BLaER1 (cell line): Measurements from ENCODE around the gene KSR2.

ENCODE experiments used
- H3K27ac ChIP-seq: shearing (Covaris generic); formaldehyde crosslinking; 2 replicates; pipeline ENCODE4 v1.8.1; 2022
- H3K27me3 ChIP-seq: shearing (Covaris generic); formaldehyde crosslinking; 2 replicates; pipeline ENCODE4 v1.8.1; 2022
- H3K36me3 ChIP-seq: shearing (Covaris generic); formaldehyde crosslinking; 2 replicates; pipeline ENCODE4 v1.8.1; 2022
- H3K4me1 ChIP-seq: shearing (Covaris generic); formaldehyde crosslinking; 2 replicates; pipeline ENCODE4 v1.8.1; 2022
- H3K4me2 ChIP-seq: shearing (Covaris generic); formaldehyde crosslinking; 2 replicates; pipeline ENCODE4 v1.8.1; 2022
- H3K4me3 ChIP-seq: shearing (Covaris generic); formaldehyde crosslinking; 2 replicates; pipeline ENCODE4 v1.8.1; 2022
- H3K9ac ChIP-seq: shearing (Covaris generic); formaldehyde crosslinking; 2 replicates; pipeline ENCODE4 v1.8.1; 2022
- H3K9me3 ChIP-seq: shearing (Covaris generic); formaldehyde crosslinking; 2 replicates; pipeline ENCODE4 v1.8.1; 2022
- H4K20me1 ChIP-seq: shearing (Covaris generic); formaldehyde crosslinking; 2 replicates; pipeline ENCODE4 v1.8.1; 2022
- Cebpa-rat ChIP-seq: shearing (Covaris generic); IDR thresholded peaks from 2 replicates; pipeline ENCODE4 v1.8.1; 2022

Gene KSR2

DNA sequence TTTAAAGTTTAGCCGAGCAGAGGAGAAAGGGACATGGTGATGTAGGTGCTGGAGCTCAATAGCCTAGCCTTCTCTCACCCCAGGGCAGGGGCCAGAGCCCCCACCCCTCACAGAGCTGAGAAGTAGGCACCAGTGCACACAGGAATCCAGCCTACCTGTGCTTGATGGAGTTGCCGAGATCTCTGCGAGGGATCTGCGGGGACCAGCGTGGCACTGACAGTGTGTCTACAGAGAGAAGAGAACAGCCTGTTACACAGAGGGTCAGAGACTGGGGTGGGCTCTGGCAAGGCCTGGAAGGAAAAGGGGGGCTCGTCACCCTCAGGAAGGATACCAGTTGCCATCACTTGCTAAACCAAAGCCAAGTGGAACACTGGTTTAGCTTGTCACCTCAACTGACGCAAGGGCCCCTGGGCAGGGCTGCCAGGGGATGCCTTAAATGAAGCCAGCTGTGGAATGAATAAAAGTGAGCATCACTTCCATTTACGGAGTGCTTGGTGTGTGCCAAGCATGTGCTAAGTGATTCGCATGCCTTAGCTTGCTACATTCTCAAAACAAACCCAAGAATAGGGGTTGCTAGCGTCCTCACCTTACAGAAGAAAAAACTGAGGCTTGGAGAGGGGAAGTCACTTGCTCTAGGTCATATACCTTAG, 386.5 kb downstream of the KSR2 start:
- Histone ChIP-seq H3K27me3 (no peaks in the 10 kb centered on the region), H3K4me1 (peaks cover 9% of the 10 kb centered on the region), H3K4me2 (no peak overlapping the region), H3K27ac (no peak overlapping the region), H3K9ac (no peak overlapping the region), H4K20me1 (no peaks in the 10 kb centered on the region), H3K36me3 (no peaks in the 10 kb centered on the region), H3K9me3 (no peaks in the 10 kb centered on the region), H3K4me3 (no peak overlapping the region)
- no peak for TF ChIP-seq Cebpa-rat

DNA sequence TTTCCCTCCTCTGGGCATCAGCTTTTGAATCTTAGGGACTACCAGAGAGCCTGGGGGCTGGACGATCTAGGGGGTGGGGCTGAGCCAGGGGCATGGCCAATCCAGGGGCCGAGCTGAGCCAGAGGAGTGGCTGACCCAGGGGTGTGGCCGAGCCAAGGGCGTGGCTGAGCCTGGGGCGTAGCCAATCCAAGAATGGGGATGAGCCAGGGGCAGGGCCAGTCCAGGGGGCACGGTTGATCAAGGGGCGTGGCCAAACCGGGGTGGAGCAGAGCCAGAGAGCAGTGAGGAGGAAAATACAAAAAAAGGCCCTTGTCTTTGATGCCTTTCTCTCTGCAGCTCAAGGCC, 388.1 kb downstream of the KSR2 start:
- Histone ChIP-seq H4K20me1 (no peaks in the 10 kb centered on the region), H3K4me1 (peaks cover 9% of the 10 kb centered on the region), H3K27me3 (no peaks in the 10 kb centered on the region), H3K4me2 (peak overlapping the region; percentile 40), H3K9me3 (no peaks in the 10 kb centered on the region), H3K36me3 (no peaks in the 10 kb centered on the region), H3K9ac (no peak overlapping the region), H3K4me3 (no peak overlapping the region), H3K27ac (no peak overlapping the region)
- no peak for TF ChIP-seq Cebpa-rat

DNA sequence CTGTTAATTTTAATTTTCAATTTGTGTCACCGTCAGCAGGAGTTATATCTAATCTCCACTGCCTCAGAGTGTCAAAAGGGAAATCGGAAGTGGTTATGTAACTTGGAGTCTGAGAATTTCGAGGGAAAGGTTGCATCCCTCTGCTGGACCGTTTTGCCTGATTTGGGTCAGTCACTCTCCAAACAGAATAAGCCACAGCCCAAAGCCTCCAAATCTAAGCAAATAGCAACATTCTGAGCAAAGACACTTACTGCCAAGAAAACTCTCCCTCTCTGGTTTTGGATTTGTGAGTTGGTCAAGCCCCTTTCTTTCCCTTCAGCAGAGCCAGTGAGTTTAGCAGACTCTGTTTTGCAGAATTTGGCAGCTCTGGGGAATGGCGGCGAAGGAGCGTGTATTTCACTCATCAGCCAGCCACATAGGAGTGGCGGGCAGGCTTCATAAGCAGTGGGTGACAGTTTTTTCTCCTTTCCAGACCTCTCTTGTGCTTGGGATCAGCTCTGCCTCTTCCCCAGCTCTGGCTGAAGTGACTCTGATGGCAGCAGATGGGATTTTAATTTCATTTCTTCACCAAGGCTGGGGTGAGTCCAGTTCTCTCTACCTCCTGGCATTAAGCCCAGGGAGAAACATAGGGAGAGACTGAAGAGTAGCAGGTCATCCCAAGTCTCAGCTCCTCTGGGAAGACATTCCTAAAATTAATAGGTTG, 388.6 kb downstream of the KSR2 start:
- peaks cover 9% of the 10 kb centered on the region for H3K4me1 ChIP-seq
- no peak overlapping the region for H3K4me3 ChIP-seq
- no peaks in the 10 kb centered on the region for H3K36me3 ChIP-seq
- no peaks in the 10 kb centered on the region for H3K9me3 ChIP-seq
- no peaks in the 10 kb centered on the region for H4K20me1 ChIP-seq
- no peak overlapping the region for H3K9ac ChIP-seq
- no peak overlapping the region for H3K4me2 ChIP-seq
- TF ChIP-seq Cebpa-rat = no peak
- no peak overlapping the region for H3K27ac ChIP-seq
- H3K27me3 ChIP-seq = no peaks in the 10 kb centered on the region

DNA sequence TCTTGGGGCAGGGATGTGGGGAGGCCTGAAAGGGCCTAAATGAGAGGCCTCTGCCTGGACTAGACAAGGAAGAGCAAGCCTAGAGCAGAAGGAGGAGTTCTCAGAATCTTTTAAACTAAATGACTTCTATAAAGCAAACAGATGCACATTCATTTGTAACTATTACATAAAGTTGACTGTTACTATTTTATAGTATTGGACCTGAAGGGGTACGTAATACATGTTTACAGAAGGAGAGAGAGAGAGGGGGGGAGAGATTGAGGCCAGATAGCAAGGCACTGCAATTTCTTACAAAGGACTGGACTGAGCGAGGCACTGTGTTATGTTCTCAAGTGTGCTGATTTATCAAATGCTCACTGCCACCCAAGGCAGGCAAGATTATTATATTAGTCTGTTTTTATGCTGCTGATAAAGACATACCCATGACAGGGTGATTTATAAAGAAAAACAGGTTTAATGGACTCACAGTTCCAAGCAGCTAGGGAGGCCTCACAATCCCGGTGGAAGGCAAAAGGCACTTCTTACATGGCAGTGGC, 391.6 kb downstream of the KSR2 start:
- Histone ChIP-seq H3K27ac (no peak overlapping the region), H3K36me3 (no peaks in the 10 kb centered on the region), H3K4me2 (no peak overlapping the region), H3K9ac (no peak overlapping the region), H3K4me3 (no peak overlapping the region), H4K20me1 (no peaks in the 10 kb centered on the region), H3K9me3 (no peaks in the 10 kb centered on the region), H3K4me1 (peaks cover 16% of the 10 kb centered on the region), H3K27me3 (no peaks in the 10 kb centered on the region)
- TF ChIP-seq Cebpa-rat = no peak

DNA sequence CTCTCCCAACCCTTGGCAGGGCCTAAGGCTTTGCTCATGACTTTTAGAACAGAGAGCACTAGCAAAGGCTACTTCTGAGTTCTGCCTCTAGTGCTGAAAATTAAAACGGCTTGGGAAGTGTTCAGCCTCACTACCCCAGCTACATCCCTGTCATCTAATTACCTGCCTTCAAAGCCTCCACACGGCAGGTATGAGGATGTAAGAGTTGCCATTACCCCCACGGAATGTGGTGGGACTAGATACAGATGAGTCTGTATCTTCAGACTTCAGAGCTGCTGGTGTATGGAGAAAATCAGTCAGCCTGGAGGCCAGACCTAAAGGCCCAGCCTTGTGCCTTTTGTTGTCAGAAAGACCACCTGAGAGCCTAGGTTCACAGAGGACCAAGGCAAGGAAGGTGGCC, 392.7 kb downstream of the KSR2 start:
- H3K27ac ChIP-seq = no peak overlapping the region
- H3K9me3 ChIP-seq = no peaks in the 10 kb centered on the region
- no peak overlapping the region for H3K4me3 ChIP-seq
- H4K20me1 ChIP-seq = no peaks in the 10 kb centered on the region
- no peak overlapping the region for H3K9ac ChIP-seq
- no peaks in the 10 kb centered on the region for H3K36me3 ChIP-seq
- TF ChIP-seq Cebpa-rat = no peak
- peaks cover 12% of the 10 kb centered on the region for H3K4me1 ChIP-seq
- H3K27me3 ChIP-seq = no peaks in the 10 kb centered on the region
- H3K4me2 ChIP-seq = no peak overlapping the region

DNA sequence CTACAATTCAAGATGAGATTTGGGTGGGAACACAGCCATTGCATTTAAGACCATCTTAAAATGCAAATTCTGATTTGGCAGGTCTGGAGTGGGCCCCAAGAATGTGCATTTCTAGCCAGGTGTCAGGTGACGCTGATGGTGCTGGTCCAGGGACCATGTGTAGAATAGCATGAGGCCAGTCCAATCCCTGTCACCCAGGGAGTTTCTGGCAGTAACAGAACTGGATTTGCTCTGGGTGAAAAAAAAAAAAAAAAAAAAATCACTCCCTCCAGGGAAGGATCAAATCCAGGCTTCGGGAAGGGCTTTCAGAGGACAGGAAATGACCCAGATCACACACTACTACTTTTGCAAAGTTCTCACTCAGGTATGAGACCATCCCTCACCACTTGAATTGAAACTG, 394.1 kb downstream of the KSR2 start:
- Histone ChIP-seq H3K4me3 (no peak overlapping the region), H3K4me1 (peaks cover 7% of the 10 kb centered on the region), H3K36me3 (no peaks in the 10 kb centered on the region), H4K20me1 (no peaks in the 10 kb centered on the region), H3K27ac (no peak overlapping the region), H3K27me3 (no peaks in the 10 kb centered on the region), H3K9ac (no peak overlapping the region), H3K4me2 (peak overlapping the region; percentile 37; the same call in 1 of the 2 replicates), H3K9me3 (no peaks in the 10 kb centered on the region)
- no peak for TF ChIP-seq Cebpa-rat

DNA sequence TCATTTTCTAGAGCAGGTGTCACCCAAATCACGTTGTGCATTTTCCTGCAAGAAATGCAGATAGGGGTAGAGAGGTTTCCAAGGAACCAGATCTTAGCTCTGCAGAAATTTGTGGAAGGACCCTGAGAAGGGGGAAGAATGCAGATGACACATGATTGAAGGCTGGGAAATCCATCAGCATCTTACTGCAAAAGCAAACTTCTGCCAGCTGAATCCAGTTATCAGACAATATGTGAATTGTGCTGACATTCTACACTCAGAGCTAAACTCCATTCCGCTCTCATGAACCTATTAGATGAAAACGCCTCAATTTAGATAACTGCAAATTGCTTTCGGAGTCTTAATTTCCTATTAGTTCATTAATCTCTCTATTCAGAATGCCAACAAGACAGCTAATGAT, 396.0 kb downstream of the KSR2 start:
- H3K4me2 ChIP-seq = no peak overlapping the region
- no peaks in the 10 kb centered on the region for H4K20me1 ChIP-seq
- TF ChIP-seq Cebpa-rat = no peak
- no peak overlapping the region for H3K4me3 ChIP-seq
- no peak overlapping the region for H3K27ac ChIP-seq
- no peak overlapping the region for H3K9ac ChIP-seq
- no peaks in the 10 kb centered on the region; the same call in 1 of the 2 replicates for H3K27me3 ChIP-seq
- no peaks in the 10 kb centered on the region for H3K36me3 ChIP-seq
- no peaks in the 10 kb centered on the region for H3K9me3 ChIP-seq
- peaks cover 15% of the 10 kb centered on the region for H3K4me1 ChIP-seq

DNA sequence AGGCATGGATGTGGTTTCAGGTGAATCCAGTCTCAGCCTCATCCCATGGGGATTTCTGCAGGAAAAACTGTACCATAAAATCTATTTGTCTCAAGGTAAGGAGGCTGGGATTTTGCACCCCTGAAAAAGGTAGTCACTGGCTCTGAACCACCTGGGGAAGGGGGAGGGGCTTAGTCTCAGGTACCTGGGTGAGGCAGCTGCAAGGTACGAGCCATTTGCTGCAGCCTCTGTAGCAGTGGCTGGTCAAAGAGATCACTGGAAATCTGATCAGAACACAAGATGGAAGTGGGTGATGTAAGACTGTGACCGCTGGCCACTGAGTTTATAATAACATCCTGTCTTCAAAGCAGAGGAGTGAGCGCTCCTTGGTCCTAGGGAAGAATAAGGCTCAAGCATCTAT, 397.5 kb downstream of the KSR2 start:
- Histone ChIP-seq H3K4me3 (no peak overlapping the region), H3K9me3 (no peaks in the 10 kb centered on the region), H3K27me3 (no peaks in the 10 kb centered on the region; the same call in 1 of the 2 replicates), H4K20me1 (no peaks in the 10 kb centered on the region), H3K4me2 (no peak overlapping the region), H3K4me1 (peaks cover 22% of the 10 kb centered on the region), H3K27ac (no peak overlapping the region), H3K36me3 (no peaks in the 10 kb centered on the region), H3K9ac (no peak overlapping the region)
- TF ChIP-seq Cebpa-rat = no peak

DNA sequence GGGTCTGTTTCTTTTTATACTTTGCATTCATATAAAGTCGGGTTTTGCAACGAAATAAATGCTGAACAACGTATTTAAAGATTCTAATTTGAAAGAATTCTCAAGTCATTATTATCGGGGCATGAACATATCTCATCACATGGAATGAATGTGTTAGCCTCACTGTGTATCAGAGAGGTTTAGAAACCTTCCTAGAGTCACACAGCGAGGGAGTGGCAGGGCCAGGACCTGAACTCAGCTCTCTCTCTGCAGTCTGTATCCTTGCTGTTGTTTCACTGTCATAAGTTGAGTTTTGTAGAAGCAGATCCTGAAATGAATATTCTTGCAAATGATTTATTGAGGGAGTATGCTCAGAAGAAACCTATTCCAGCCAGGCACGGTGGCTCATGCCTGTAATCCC, 398.2 kb downstream of the KSR2 start:
- peaks cover 22% of the 10 kb centered on the region for H3K4me1 ChIP-seq
- no peak overlapping the region for H3K4me2 ChIP-seq
- no peaks in the 10 kb centered on the region; the same call in 1 of the 2 replicates for H3K27me3 ChIP-seq
- no peak overlapping the region for H3K4me3 ChIP-seq
- no peaks in the 10 kb centered on the region for H4K20me1 ChIP-seq
- no peak overlapping the region for H3K27ac ChIP-seq
- H3K9me3 ChIP-seq = no peaks in the 10 kb centered on the region
- H3K9ac ChIP-seq = no peak overlapping the region
- H3K36me3 ChIP-seq = no peaks in the 10 kb centered on the region
- no peak for TF ChIP-seq Cebpa-rat

DNA sequence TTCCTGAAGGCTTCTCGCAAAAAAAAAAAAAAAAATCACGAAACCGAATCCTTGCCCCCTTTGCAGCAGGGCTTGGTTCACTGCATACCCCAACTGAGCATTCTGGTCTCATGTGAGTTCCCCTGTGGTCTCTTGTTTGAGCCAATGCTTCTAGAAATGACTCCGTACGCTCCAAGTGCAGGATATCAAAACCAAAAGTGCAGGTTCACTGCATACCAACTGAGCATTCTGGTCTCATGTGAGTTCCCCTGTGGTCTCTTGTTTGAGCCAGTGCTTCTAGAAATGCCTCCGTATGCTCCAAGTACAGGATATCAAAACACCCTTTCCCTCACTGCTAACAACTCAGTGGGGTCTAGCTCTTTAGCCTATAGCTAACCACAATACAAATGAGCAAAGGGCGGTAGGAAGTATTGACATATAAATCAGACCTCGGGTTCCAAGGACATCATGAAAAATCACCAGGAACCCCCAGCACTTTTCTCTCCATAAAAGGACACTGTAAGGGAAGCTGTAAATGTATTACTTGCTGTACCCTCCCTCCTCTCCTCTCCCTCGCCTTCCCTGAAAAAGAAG, 401.1 kb downstream of the KSR2 start:
- TF ChIP-seq Cebpa-rat = no peak
- Histone ChIP-seq H3K9ac (no peak overlapping the region), H3K27ac (no peak overlapping the region), H3K4me3 (no peak overlapping the region), H3K4me1 (peaks cover 15% of the 10 kb centered on the region), H4K20me1 (no peaks in the 10 kb centered on the region), H3K4me2 (peak overlapping the region; percentile 46), H3K36me3 (no peaks in the 10 kb centered on the region), H3K9me3 (no peaks in the 10 kb centered on the region), H3K27me3 (no peaks in the 10 kb centered on the region; the same call in 1 of the 2 replicates)
